Liver (tissue), 9 donors: ENCODE measurements around the gene CDH22. TPM values are rescaled to one million over a fixed set of nuclear protein-coding genes. Genes with fewer than 3 reads are reported as not detected.

Experiments used
- DNase-seq: peaks from one replicate; pipeline ENCODE4 v3.0.0-alpha.2; 2017; ENCODE audit warnings: low spot score
- H3K27ac ChIP-seq, 2 donors: one replicate each; pipeline ENCODE4 v1.7.0; 2013; ENCODE audit warnings: inconsistent platforms in 2 of 2, low read length in 2 of 2, control low read depth in 1 of 2, low read depth in 1 of 2, mild to moderate bottlenecking in 1 of 2
- H3K27me3 ChIP-seq, 4 donors: one replicate each; pipeline versions ENCODE4 v1.6.1 to v1.7.0; 2013; ENCODE audit warnings: low read length in 3 of 4, inconsistent platforms in 1 of 4, mild to moderate bottlenecking in 1 of 4, moderate library complexity in 1 of 4; ENCODE audit not compliant: control insufficient read depth in 4 of 4, insufficient read depth in 4 of 4
- H3K36me3 ChIP-seq, 4 donors: one replicate each; pipeline versions ENCODE4 v1.6.1 to v1.7.0; 2013; ENCODE audit warnings: low read length in 3 of 4, mild to moderate bottlenecking in 3 of 4, low read depth in 1 of 4, moderate library complexity in 1 of 4; ENCODE audit not compliant: control insufficient read depth in 4 of 4, insufficient read depth in 3 of 4
- H3K4me1 ChIP-seq, 4 donors: one replicate each; pipeline versions ENCODE4 v1.6.1 to v1.7.0; 2013; ENCODE audit warnings: low read length in 3 of 4, mild to moderate bottlenecking in 3 of 4, moderate library complexity in 1 of 4; ENCODE audit not compliant: control insufficient read depth in 4 of 4, insufficient read depth in 4 of 4
- H3K4me3 ChIP-seq, 3 donors: one replicate each; pipeline versions ENCODE4 v1.6.1 to v1.7.0; 2013; ENCODE audit warnings: low read length in 3 of 3, control low read depth in 1 of 3, low read depth in 1 of 3, mild to moderate bottlenecking in 1 of 3
- H3K9ac ChIP-seq, 2 donors: one replicate each; pipeline ENCODE4 v1.7.0; 2013; ENCODE audit warnings: low read length in 2 of 2, mild to moderate bottlenecking in 2 of 2, moderate library complexity in 2 of 2, control low read depth in 1 of 2, low read depth in 1 of 2
- H3K9me3 ChIP-seq, 4 donors: one replicate each; pipeline versions ENCODE4 v1.6.1 to v1.7.0; 2013; ENCODE audit warnings: low read length in 3 of 4; ENCODE audit not compliant: control insufficient read depth in 4 of 4
- ATF3 ChIP-seq: IDR thresholded peaks from 2 replicates; pipeline ENCODE4 v1.6.1; 2016; ENCODE audit warnings: antibody characterized with exemption
- EGR1 ChIP-seq, 2 donors: IDR thresholded peaks; 2 replicates each; pipeline ENCODE4 v1.6.1; 2016 to 2018; ENCODE audit warnings: antibody characterized with exemption in 2 of 2, low read depth in 2 of 2
- FOXA1 ChIP-seq: IDR thresholded peaks from 2 replicates; pipeline ENCODE4 v1.6.1; 2016; ENCODE audit warnings: antibody characterized with exemption
- FOXA2 ChIP-seq: IDR thresholded peaks from 2 replicates; pipeline ENCODE4 v1.6.1; 2016; ENCODE audit warnings: antibody characterized with exemption
- HNF4A ChIP-seq, 2 donors: conservative IDR thresholded peaks; 2 replicates each; pipeline ENCODE4 v1.6.1; 2016; ENCODE audit warnings: antibody characterized with exemption in 2 of 2, mild to moderate bottlenecking in 2 of 2
- JUND ChIP-seq, 2 donors: IDR thresholded peaks; 2 replicates each; pipeline ENCODE4 v1.6.1; 2016; ENCODE audit warnings: antibody characterized with exemption in 2 of 2
- NR2F2 ChIP-seq: IDR thresholded peaks from 2 replicates; pipeline ENCODE4 v1.6.1; 2016; ENCODE audit warnings: antibody characterized with exemption
- RAD21 ChIP-seq, 2 donors: IDR thresholded peaks; 2 replicates each; pipeline ENCODE4 v1.6.1; 2016; ENCODE audit warnings: antibody characterized with exemption in 2 of 2, mild to moderate bottlenecking in 2 of 2
- REST ChIP-seq: IDR thresholded peaks from 2 replicates; pipeline ENCODE4 v1.6.1; 2016; ENCODE audit warnings: antibody characterized with exemption, mild to moderate bottlenecking
- RXRA ChIP-seq, 2 donors: IDR thresholded peaks; 2 replicates each; pipeline ENCODE4 v1.6.1; 2017 to 2018; ENCODE audit warnings: antibody characterized with exemption in 2 of 2, mild to moderate bottlenecking in 1 of 2
- SP1 ChIP-seq: IDR thresholded peaks from 2 replicates; pipeline ENCODE4 v1.6.1; 2018; ENCODE audit warnings: antibody characterized with exemption, mild to moderate bottlenecking
- TAF1 ChIP-seq: conservative IDR thresholded peaks from 2 replicates; pipeline ENCODE4 v1.6.1; 2016; ENCODE audit warnings: antibody characterized with exemption, mild to moderate bottlenecking
- YY1 ChIP-seq: IDR thresholded peaks from 2 replicates; pipeline ENCODE4 v1.6.1; 2016; ENCODE audit warnings: antibody characterized with exemption, mild to moderate bottlenecking
- ZBTB33 ChIP-seq: IDR thresholded peaks from 2 replicates; pipeline ENCODE4 v1.6.1; 2016; ENCODE audit warnings: antibody characterized with exemption
- WGBS: extraction: QIAGEN DNeasy Blood & Tissue Kit; methylation state at CpG from one replicate; pipeline ENCODE4 v1.1.7; 2013; 5-methylcytosine and 5-hydroxymethylcytosine counted together
- polyA plus RNA-seq, 2 donors: library from polyadenylated mRNA; stranded (reverse) in 1 of 2; unstranded in 1 of 2; fragments of 200-250 nt in 1 of 2; fragments of >200 nt in 1 of 2; fragmentation: Nextera tagmentation in 1 of 2; extraction: Ambion mirVana in 1 of 2; gene quantifications; one replicate each; pipeline versions ENCODE4 v1.2.1 to v1.2.3, GENCODE V29; 2013 to 2015
- total RNA-seq, 2 donors: library from RNA; depleted of rRNA; stranded (reverse); fragments of >200 nt; gene quantifications; one replicate each; pipeline ENCODE4 v1.2.3, GENCODE V29; 2014
- donor health status: healthy.
- donor health status: healthy.
- donor health status: healthy.
- donor health status: healthy.
- donor health status: healthy.

Gene CDH22
- total and polyA plus RNA-seq, 4 donors = 0.02 TPM; not detected in 3

- 57% methylated on average over 2 of the region's 2 CpGs for WGBS
- H3K27me3 ChIP-seq = peaks cover 0 to 18% (median 7%) of the 10 kb centered on the region in 4 donors
These were observed 136.8 kb downstream of the CDH22 start for GRCh38 chr20:46171476-46171875.

GRCh38 chr20:46169245-46170171 lies 138.8 kb downstream of the CDH22 start:
- Histone ChIP-seq H3K9ac (no peak overlapping the region), H3K9me3 (no peaks in the 10 kb centered on the region), H3K27ac (no peak overlapping the region), H3K36me3 (no peaks in the 10 kb centered on the region), H3K27me3 (peaks cover 0 to 18% (median 6%) of the 10 kb centered on the region in 4 donors), H3K4me1 (no peaks in the 10 kb centered on the region), H3K4me3 (no peak overlapping the region)
- 67% methylated on average over 13 of the region's 13 CpGs for WGBS
- no peak for DNase-seq
- TF ChIP-seq ZBTB33 = no peak
- no peak for TF ChIP-seq RAD21 (IDR thresholded peaks at IDR 0.05)
- TF ChIP-seq NR2F2 = no peak

More at GRCh38 chr20:46171476-46171875, 136.8 kb downstream of the CDH22 start:
- TF ChIP-seq NR2F2 (no peak), JUND (IDR thresholded peaks at IDR 0.05) (no peak), EGR1 (IDR thresholded peaks at IDR 0.05; ENCODE audit: low read depth in 2 of 2) (no peak), FOXA1 (no peak)
- Histone ChIP-seq H3K36me3 (no peaks in the 10 kb centered on the region), H3K4me1 (peaks cover 0 to 4% (median 0%) of the 10 kb centered on the region in 4 donors), H3K4me3 (no peak overlapping the region), H3K27ac (no peak overlapping the region), H3K9me3 (no peaks in the 10 kb centered on the region), H3K9ac (no peak overlapping the region)
- no peak for DNase-seq

GRCh38 chr20:46168438-46168837 lies 139.9 kb downstream of the CDH22 start:
- Histone ChIP-seq H3K36me3 (no peaks in the 10 kb centered on the region), H3K27ac (no peak overlapping the region), H3K4me3 (no peak overlapping the region), H3K4me1 (no peaks in the 10 kb centered on the region), H3K27me3 (peaks cover 0 to 18% (median 2%) of the 10 kb centered on the region in 4 donors), H3K9me3 (no peaks in the 10 kb centered on the region), H3K9ac (no peak overlapping the region)
- TF ChIP-seq ATF3 (no peak), NR2F2 (no peak), TAF1 (no peak), RAD21 (IDR thresholded peaks at IDR 0.05) (no peak)
- no peak for DNase-seq
- WGBS = 57% methylated on average over 8 of the region's 8 CpGs

- Histone ChIP-seq H3K4me1 (no peaks in the 10 kb centered on the region), H3K9ac (no peak overlapping the region), H3K4me3 (no peak overlapping the region), H3K27me3 (peaks cover 0 to 9% (median 0%) of the 10 kb centered on the region in 4 donors), H3K36me3 (no peaks in the 10 kb centered on the region), H3K27ac (no peak overlapping the region), H3K9me3 (no peaks in the 10 kb centered on the region)
- DNase-seq = no peak
- no peak for TF ChIP-seq REST
- no peak for TF ChIP-seq SP1
- no peak for TF ChIP-seq TAF1
- no peak for TF ChIP-seq JUND (IDR thresholded peaks at IDR 0.05)
- TF ChIP-seq ATF3 = no peak
- TF ChIP-seq YY1 = no peak
- no peak for TF ChIP-seq RAD21 (IDR thresholded peaks at IDR 0.05)
- no peak for TF ChIP-seq FOXA1
- no peak for TF ChIP-seq FOXA2
- TF ChIP-seq HNF4A (conservative IDR thresholded peaks at IDR 0.05) = no peak
- TF ChIP-seq NR2F2 = no peak
- TF ChIP-seq RXRA (IDR thresholded peaks at IDR 0.05) = no peak
- no peak for TF ChIP-seq EGR1 (IDR thresholded peaks at IDR 0.05; ENCODE audit: low read depth in 2 of 2)
These were observed 141.2 kb downstream of the CDH22 start for GRCh38 chr20:46167080-46167479.
